Hematopoietic multipotent progenitor cell treated with erythropoietin and hydrocortisone succinate and interleukin-3 and kit ligand, for 17 days (in vitro differentiated cells): ENCODE measurements around the gene DUSP3.
"Not testable (repeated sequence)": the region's sequence is repeated elsewhere in the genome, so short reads cannot be mapped to it uniquely, and the experiment has no call there.

ENCODE experiments used
- DNase-seq: peaks from one replicate; pipeline ENCODE4 v3.0.0-alpha.2; 2015; ENCODE audit warnings: low spot score

DUSP3 gene

DNA sequence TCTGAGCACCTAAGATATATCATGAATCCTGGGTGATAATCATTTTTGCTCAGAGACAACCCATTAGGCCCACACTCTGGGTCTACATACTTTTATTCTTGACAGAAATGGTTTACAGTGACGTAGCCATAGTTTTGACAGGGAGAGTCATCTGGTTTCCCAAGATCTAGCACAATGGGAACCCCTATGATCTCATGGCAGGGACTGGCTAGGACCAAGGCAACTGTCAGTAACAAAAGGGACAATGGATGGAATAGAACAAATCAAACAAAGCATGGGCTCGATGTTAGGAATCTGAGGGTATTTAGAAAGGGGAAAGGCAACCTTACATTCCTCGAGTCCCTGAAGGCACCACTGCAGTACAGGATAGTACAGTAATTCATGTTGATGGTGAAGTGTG lies 22.0 kb upstream of the DUSP3 start:
- DNase-seq: no peak

DNA sequence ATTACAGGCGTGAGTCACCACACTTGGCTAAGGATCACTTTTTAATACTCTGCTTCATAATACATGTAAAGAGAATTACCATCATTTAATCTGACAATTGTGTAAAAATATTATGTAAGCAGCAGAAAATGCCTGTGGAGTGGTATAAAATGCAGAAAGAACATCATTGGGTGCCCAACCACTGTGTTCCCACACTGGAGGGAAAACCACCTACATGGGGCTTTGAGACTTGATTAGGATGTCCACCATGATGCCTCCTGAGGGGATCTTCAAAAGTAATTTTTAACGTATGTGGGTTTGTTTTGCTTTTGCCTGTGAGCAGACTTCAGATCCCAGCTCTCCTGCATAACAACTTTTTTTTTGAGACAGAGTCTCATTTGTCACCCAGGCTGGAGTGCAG lies 20.3 kb upstream of the DUSP3 start:
- DNase-seq: no peak

DNA sequence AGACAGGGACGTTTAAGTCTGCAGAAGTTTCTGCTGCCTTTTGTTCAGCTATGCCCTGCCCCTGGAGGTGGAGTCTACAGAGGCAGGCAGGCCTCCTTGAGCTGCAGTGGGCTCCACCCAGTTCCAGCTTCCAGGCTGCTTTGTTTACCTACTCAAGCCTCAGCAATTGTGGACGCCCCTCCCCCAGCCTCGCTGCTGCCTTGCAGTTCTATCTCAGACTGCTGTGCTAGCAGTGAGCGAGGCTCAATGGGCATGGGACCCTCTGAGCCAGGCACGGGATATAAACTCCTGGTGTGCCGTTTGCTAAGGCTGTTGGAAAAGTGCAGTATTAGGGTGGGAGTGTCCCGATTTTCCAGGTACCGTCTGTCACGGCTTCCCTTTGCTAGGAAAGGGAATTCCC lies 19.2 kb upstream of the DUSP3 start:
- DNase-seq: not testable (repeated sequence)

GRCh38 chr17:43792668-43793067 lies 13.9 kb upstream of the DUSP3 start:
- not testable (repeated sequence) for DNase-seq

DNA sequence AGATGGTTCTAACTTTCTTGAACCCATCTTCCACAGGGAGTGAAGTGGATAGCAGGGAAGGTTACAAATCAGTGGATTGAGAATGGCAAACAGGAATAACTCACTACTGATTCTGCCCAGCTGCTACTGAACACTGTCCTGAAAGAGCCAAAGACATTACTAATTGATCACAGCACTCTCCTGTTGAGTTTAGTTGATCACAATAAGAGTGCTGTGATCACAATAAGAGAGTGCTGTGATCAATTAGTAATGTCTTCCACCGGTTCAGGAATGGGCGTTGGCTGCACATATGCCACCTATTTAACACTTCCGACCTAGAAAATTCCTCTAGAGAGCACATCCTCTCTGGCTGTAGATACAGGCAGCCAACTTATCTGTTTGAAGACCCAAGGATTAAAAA lies 12.8 kb upstream of the DUSP3 start:
- DNase-seq: no peak

GRCh38 chr17:43790311-43790940 lies 11.6 kb upstream of the DUSP3 start:
- DNase-seq: no peak

GRCh38 chr17:43789482-43789881 lies 10.7 kb upstream of the DUSP3 start:
- DNase-seq: no peak

DNA sequence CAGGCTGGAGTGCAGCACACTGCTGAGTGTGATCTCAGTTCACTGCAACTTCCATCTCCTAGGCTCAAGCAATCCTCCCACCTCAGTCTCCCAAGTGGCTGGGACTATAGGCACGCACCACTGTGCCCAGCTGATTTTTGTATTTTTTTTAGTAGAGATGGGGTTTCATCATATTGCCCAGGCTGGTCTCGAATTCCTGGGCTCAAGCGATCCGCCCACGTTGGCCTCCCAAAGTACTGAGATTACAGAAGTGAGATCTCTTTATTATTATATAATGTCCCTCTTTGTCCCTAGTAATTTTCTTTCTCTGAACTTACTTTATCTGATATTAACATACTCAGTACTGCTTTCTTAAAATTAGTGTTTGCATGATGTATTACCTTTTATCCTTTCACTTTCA lies 9.8 kb upstream of the DUSP3 start:
- DNase-seq: no peak

GRCh38 chr17:43787728-43788127 lies 9.0 kb upstream of the DUSP3 start:
- no peak for DNase-seq

GRCh38 chr17:43784628-43785101 lies 5.9 kb upstream of the DUSP3 start:
- no peak for DNase-seq

GRCh38 chr17:43784068-43784467 lies 5.3 kb upstream of the DUSP3 start:
- no peak for DNase-seq

DNA sequence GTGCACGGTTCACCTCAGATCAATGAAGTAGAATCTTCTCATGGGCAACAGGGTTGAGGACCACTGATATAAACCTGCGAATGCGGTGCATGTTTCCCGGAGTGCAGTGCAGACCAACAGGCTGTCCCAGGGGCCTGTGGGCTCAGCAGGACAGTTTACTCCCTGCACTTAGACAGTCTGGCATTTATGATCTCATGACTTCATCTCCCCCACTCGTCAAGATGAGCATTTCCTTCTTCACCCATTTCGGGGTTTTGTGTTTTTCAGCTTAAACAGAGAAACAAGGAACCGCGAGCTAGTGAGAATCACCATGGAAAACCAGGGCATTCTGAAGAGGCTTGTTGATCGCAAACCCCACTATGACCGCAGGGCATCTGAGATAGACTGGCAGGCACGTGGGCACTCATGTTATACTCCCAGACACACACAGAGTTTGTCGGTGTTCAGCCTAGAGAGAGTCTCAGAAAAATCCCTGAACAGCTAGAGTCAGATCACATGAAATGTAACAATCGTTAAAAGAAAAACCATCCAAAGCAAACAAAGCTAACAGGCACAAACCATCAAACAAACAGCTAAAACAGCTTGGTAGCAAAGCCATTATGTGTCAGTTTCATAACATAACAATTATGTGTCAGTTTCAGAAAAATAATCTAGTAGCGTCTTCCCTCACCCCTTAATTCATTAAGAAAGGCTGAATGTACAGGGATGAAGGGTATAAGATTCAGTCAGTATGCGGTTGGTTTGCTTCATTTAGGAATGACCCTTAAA lies 4.3 kb upstream of the DUSP3 start:
- no peak for DNase-seq

GRCh38 chr17:43780135-43780534 lies 1.4 kb upstream of the DUSP3 start, which contains the start of gene CFAP97D1:
Gene CFAP97D1, plus strand, starts transcription at chr17:43780435. Its CDS starts 28 bp downstream, at chr17:43780463.
- DNase-seq: no peak

DNA sequence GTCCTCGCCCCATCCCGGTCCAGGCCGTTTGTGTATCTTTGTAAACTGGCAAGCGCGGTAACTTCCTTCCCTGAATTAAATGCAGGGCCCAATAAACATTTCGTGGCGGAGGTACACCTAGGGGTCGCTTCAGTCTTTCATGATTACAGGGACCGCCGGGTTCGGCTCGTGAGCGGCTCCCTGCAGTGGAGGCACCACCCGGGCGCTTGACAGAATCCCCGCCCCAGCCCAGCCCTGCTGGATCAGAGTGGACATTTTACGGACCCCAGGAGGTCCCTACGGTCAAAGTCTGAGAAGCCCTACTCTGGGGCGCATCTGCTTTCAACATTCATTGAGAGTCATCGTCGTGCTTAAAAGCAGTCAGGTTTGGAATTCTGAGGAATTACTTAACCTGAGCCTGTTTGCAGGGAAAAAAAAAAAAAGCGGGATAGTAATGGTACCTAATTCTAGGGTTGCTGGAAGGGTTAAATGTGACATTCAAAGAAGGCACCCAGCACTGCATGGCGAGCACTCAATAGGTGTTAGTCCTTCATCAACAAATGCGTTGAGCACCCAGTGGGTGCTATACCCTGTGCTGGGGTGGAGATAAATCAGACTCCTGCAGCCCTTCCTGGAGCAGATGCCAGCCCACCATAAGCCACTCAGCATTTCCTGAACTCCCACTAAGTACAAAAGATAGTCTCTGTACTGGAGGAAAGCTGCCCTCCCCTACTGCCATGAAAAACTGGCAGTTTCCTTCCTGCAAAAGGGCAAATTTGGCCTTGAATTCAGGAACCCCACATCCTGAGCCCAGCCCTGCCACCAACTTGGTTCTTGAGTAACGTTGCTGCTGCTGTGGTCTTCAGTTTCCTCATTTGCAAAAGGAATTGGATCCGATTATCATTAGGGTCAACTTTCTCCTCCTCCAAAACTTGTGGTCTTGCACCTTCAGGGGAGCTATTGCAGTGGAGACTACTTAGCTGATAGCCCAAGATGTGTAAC lies 658 bp upstream of the DUSP3 start:
- no peak for DNase-seq

DNA sequence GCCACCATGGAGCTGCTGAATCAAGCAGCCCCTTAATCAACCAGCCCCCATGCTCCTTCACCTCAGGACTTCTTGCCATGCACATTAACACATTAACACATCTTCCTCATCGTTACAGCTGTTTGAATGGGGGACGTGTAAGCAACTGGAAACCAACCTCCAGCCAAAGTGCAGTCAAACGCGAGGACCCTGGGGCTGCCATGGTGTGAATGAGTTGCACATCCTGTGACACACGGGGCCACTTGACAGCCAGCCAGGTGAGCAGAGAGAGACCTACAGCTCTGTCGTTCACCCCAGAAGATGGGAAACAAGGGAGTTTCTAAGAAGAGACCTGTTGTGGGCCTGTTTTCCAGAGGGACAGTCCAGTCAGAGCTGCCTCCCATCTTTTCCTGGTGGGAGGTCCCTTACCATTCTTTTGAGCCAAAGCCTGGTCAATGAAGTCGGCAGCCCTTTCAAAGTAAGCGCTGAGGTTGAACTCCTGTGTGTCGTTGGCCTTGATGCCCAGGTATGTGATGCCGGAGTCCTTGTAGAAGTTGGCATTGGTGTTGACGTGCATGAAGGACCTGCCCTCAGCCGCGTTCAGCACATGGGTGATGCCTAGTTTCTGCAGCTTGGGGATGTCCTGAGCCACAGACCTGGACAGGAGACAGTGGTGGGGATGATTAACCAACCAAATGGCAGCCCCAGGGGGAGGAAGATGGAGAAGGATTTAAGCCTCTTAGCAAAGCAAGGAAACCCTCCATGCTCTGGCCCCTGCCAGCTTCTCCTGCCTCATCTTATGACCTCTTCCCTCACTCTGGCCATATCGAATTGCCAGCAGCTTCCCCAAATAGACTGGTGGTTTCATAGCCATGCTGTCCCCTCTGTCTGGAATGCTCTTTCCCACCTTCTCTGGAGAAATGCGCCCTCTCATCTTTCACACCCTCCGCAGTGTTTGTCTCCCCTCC lies 4.2 kb downstream of the DUSP3 start:
- DNase-seq: no peak

GRCh38 chr17:43772877-43773648 lies 5.7 kb downstream of the DUSP3 start:
- no peak for DNase-seq

DNA sequence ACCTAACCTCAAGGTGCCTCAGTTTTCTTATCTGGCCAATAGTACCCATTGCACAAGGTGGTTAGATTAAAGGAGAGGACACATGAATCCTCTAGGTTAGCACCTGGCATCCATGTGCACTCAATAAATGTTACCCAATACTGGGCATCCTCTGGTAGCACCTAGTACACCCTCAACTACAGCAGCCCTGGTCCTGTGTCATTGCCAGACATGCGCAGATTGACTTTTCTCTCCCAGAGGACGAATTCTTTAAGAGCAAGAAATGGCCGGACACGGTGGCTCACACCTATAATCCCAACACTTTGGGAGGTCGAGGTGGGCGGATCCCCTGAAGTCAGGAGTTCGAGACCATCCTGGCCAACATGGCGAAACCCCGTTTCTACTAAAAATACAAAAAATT lies 7.3 kb downstream of the DUSP3 start:
- no peak for DNase-seq

- DNase-seq: no peak
Observed at GRCh38 chr17:43770957-43771356, 7.8 kb downstream of the DUSP3 start.

- no peak for DNase-seq
Observed at GRCh38 chr17:43769859-43770258, 8.9 kb downstream of the DUSP3 start.

- DNase-seq: no peak
Observed at GRCh38 chr17:43769426-43769825, 9.4 kb downstream of the DUSP3 start.
